Pancreas (tissue), 10 donors: Measurements from ENCODE around the gene ODAD3. TPM values are rescaled to one million over a fixed set of nuclear protein-coding genes. Genes with fewer than 3 reads are reported as not detected.

Experiments
- ATAC-seq, 4 donors: fragments of 200-7000 bp; cut with Tn5 transposase; one replicate each; pipeline versions ENCODE4 v1.8.0 to v1.9.1; 2020; ENCODE audit warnings: mild to moderate bottlenecking in 4 of 4, moderate library complexity in 4 of 4
- DNase-seq, 6 donors: peaks; one replicate each; pipeline ENCODE4 v3.0.0-alpha.2; 2020
- FAIRE-seq: peaks from 2 replicates; lab custom pipeline; 2012; peaks lifted over from hg19 to GRCh38; lab: Jason Lieb, UNC
- H3K27ac ChIP-seq, 4 donors: fragments of 200-600 bp; sonication (generic); 1 replicate in 3 of 4; 2 replicates in 1 of 4; pipeline versions ENCODE4 v1.5.0 to v1.8.0; 2020
- H3K27me3 ChIP-seq, 4 donors: fragments of 200-600 bp; one replicate each; pipeline ENCODE4 v1.8.0; 2021
- H3K36me3 ChIP-seq, 3 donors: fragments of 200-600 bp; sonication (generic) in 1 of 3; one replicate each; pipeline versions ENCODE4 v1.5.0 to v1.8.0; 2020 to 2021
- H3K4me1 ChIP-seq, 3 donors: fragments of 200-600 bp; one replicate each; pipeline ENCODE4 v1.8.0; 2021
- H3K4me3 ChIP-seq, 4 donors: fragments of 200-600 bp; sonication (generic) in 2 of 4; one replicate each; pipeline versions ENCODE4 v1.5.0 to v1.8.0; 2020 to 2021
- H3K9me3 ChIP-seq, 4 donors: fragments of 200-600 bp; one replicate each; pipeline ENCODE4 v1.8.0; 2021
- WGBS, 2 donors: extraction: QIAGEN DNeasy Blood & Tissue Kit; methylation state at CpG; one replicate each; pipeline ENCODE4 v1.1.7; 2013; 5-methylcytosine and 5-hydroxymethylcytosine counted together
- intact Hi-C, 3 donors: fragments of 100-400 bp; cut with DNase I; formaldehyde crosslinking; loops; one replicate each; pipeline versions ENCODE4 v1.11.1 to v1.14.2; 2022
- polyA plus RNA-seq, 2 donors: library from polyadenylated mRNA; stranded (reverse); fragments of 200-250 nt; gene quantifications; one replicate each; pipeline ENCODE4 v1.2.3, GENCODE V29; 2013
- total RNA-seq, 6 donors: library from RNA; stranded (reverse); fragmentation: NEBNext Ultra II Directional in 4 of 6; extraction: Animal tissue kit (Norgen Biotek cat#: 25700) in 4 of 6; gene quantifications; one replicate each; pipeline versions ENCODE4 v1.2.1 to v1.2.4, GENCODE V29; 2021 to 2023
- TF ChIP-seq, protein P1 (sequence below), 4 donors: fragments of 200-600 bp; sonication (generic) in 3 of 4; IDR thresholded peaks; one replicate each; pipeline versions ENCODE4 v1.5.0 to v1.8.0; 2021; ENCODE audit warnings: antibody characterized with exemption in 4 of 4
- donor health status: healthy with polysubstance abuse.
- donor health status: DM: no; HTN: no; CAD: no; lungs with moderate emphysema.
- donor health status: DM: no; HTN: no; CAD: no.
- donor health status: control.
- donor health status: control.
- donor health status: Bipolar disorder and iron deficiency.
- donor health status: DM: yes; HTN: yes; CAD: no.
- donor health status: DM: no; HTN: no; CAD: no.
- donor health status: DM: no; HTN: no; CAD: no.
- donor health status: DM: yes; HTN: yes; CAD: no.

Gene ODAD3
- total and polyA plus RNA-seq, 8 donors, result 0.13 to 1.8 (median 0.38) TPM

DNA sequence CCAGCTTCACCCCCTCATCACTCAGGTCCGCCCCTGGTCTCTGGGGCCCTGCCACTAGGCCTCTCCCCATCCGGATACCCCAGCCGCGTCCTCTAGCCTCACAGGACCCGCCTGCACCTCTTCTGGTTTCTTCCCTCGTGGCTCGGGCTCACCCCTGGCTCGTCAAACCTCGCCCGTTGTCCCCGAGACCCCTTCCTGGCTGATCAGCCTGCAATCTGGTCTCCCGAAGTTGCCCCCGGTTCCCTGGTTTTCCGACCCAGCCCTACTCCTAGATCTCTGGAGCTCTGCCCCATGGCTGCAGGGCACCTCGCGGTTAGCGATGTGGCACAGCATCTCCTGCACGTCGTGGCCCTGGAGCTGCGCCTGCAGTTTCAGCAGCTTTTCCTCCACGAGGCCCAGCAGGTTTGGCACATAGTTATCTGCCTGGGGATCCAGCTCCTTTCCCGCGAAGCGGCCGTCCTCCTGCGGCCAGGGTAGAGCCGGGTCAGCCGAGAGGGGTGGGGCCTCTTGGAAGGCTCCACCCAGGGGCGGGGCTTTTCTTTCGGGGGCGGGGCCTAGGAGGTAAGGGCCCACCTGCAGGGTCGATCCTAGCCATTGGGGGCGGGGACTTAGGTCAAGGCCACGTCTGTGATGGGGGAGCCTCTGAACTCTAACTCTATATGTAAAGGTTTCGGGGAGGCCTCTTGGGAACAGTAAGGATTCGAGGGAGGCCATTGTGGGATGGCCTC lies 13.4 kb downstream of the ODAD3 start:
- intact Hi-C loops, result no loop called here
- ATAC-seq (peak in 3 of 4 donors; percentile 17 to 27 (median 24)), DNase-seq (peak in 4 of 6 donors; percentile 25 to 76 (median 60)), FAIRE-seq (no peak)
- Histone ChIP-seq H3K4me3 (peak overlapping the region in 1 of 4 donors; percentile 39), H3K9me3 (no peaks in the 10 kb centered on the region), H3K27me3 (no peaks in the 10 kb centered on the region), H3K27ac (no peak overlapping the region), H3K4me1 (peaks cover 0 to 6% (median 0%) of the 10 kb centered on the region in 3 donors), H3K36me3 (no peaks in the 10 kb centered on the region)
- TF ChIP-seq, protein P1, sequence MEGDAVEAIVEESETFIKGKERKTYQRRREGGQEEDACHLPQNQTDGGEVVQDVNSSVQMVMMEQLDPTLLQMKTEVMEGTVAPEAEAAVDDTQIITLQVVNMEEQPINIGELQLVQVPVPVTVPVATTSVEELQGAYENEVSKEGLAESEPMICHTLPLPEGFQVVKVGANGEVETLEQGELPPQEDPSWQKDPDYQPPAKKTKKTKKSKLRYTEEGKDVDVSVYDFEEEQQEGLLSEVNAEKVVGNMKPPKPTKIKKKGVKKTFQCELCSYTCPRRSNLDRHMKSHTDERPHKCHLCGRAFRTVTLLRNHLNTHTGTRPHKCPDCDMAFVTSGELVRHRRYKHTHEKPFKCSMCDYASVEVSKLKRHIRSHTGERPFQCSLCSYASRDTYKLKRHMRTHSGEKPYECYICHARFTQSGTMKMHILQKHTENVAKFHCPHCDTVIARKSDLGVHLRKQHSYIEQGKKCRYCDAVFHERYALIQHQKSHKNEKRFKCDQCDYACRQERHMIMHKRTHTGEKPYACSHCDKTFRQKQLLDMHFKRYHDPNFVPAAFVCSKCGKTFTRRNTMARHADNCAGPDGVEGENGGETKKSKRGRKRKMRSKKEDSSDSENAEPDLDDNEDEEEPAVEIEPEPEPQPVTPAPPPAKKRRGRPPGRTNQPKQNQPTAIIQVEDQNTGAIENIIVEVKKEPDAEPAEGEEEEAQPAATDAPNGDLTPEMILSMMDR (IDR thresholded peaks at IDR 0.05), result no peak
- WGBS, 2 donors, result 41 to 48% methylated on average over 36 of the region's 36 CpGs

DNA sequence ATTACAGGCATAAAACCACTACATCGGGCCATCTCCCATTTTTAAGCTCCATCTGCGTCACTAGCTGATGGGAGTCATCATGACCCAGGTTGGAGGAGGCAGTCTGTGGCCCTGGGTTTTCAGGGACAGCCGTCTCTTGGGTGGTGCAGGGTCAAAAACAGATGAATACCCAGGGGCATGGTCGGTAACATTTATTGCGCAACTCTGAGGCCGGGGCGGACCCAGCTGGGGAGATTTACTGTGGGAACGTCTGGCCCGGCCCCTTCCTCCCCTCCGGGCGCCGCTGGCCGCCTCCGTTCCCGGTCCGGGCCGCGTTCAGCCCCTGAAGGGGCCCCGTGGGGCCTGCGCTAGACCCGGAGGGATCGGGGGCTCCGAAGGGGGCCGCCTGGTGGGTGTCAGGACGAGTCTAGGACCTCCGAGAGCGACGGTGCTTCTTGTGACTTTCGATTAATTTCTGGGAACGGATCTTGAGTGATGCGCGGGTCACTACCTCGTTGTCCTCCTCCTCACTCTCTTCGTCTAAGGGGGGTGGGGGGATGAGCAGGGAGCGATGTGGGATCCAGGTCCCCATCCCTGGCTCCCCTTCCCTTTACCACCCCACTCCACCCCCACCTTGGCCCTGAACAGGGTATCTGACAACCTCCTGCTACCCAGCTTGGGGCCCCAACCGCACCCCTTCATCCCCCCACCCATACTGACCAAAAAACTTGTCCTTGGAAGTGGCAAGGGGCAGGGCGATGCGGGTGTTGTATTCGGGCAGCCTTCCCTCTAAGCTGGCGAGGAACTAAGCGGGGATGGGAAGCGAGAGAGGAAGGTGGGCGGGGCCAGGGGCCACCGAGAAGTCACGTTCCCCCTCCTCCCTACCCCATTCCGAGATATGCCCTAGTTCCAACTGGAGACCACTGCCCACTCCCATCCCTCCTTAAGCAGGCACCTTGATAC lies 14.2 kb downstream of the ODAD3 start:
- H3K9me3 ChIP-seq, result no peaks in the 10 kb centered on the region
- 37 to 39% methylated on average over 44 to 46 of the region's 46 CpGs for WGBS, 2 donors
- TF ChIP-seq, protein P1 (IDR thresholded peaks at IDR 0.05), result no peak
- peaks cover 0 to 6% (median 0%) of the 10 kb centered on the region in 3 donors for H3K4me1 ChIP-seq
- no peak for ATAC-seq
- FAIRE-seq, result no peak
- DNase-seq, result peak in 2 of 6 donors; percentile 43 to 67
- intact Hi-C loops, result no loop called here
- H3K27me3 ChIP-seq, result no peaks in the 10 kb centered on the region
- H3K36me3 ChIP-seq, result no peaks in the 10 kb centered on the region
- no peak overlapping the region for H3K27ac ChIP-seq
- H3K4me3 ChIP-seq, result peak overlapping the region in 1 of 4 donors; percentile 31

DNA sequence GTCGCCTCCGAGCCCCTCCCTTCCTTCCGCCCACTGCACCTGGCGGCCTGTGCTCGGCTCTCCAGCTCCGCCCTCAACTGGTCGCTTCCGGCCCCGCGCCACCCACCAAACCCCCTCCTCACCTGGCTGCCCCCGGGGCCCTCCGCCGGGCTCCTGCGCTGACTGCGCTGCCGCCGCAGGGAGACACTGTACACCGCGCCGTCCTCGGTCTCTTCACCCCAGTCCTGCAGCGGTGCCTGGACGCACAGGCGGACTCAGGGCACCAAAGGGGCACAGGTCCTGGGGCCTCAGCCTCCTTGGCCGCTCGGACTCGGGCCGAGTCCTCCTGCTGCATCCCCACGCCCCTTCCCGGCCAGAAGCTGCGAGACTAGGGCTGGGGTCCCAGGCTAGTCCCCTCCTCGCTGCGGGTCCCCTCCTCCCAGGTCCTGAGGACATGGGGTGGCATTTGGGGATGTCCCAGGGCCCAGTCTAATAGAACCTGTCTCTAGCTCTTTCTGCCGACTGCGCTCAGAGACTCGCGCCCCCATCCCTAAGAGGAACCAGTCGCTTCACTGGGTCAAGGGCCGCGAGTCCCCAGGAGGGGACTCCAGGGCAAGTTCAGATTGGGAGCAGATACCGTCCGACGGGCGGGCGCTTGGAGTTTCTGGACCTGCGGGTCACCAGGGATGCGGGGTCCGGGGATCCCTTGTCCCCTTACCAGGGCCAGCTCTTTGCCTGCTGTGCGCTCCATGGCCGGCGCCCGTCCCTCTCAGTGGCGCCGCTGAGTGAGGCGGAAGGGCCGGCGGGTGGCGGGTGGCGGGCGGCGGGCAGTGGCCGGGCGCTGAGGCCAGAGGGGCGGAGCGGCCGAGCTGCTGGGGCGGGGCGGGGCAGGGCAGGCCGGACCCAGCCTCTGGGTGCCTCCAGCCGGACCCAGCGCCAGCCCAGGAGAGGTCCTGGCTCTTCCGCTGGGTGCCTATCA lies 16.1 kb downstream of the ODAD3 start, which contains the start of gene RGL3:
TSS of gene RGL3 (minus strand) at position 766 of the 958 bp plus-strand sequence. CDS start at position 730, 36 bp downstream.
- DNase-seq, result peak; percentile 60 to 86 (median 67)

DNA sequence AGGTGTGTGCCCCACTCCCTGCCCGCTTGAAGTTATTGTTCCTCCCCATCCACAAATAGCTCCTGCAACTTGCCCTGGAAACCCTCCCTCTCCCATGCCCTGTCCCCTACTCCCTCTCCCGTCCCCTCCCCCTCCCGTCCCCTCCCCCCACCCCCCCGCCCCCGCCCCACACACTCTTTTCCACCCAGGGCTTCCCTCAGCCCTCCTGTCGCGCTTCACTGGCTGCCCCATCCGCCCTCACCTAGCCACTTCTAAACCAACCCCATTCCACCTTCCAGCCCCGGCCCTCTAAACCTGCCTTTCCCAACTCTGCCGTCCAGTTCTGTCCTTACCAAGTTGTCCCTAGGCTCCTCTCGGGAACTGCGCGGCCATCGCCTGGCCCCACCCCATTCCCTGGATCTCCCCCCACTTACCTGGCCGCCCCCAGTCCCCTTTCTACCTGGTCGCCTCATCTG lies 16.8 kb downstream of the ODAD3 start:
- H3K4me3 ChIP-seq, result peak overlapping the region; percentile 27 to 76 (median 64)
- FAIRE-seq, result no peak
- WGBS, 2 donors, result 6 to 10% methylated on average over 9 to 12 of the region's 16 CpGs

More for the DNA sequence above, 16.1 kb downstream of the ODAD3 start, which contains the start of gene RGL3:
- no peak for FAIRE-seq
- H3K9me3 ChIP-seq, result no peaks in the 10 kb centered on the region
- H3K27ac ChIP-seq, result peak within 1 kb of the TSS; percentile 73 to 88 (median 76)
- intact Hi-C loops, result no loop called here
- TF ChIP-seq, protein P1 (IDR thresholded peaks at IDR 0.05), result no peak
- H3K36me3 ChIP-seq, result no peaks in the 10 kb centered on the region
- no peaks in the 10 kb centered on the region for H3K27me3 ChIP-seq
- peak; percentile 71 to 81 (median 77) for ATAC-seq
- H3K4me1 ChIP-seq, result peaks cover 0 to 6% (median 0%) of the 10 kb centered on the region in 3 donors
- peak within 1 kb of the TSS; percentile 27 to 76 (median 64) for H3K4me3 ChIP-seq
- 1% methylated on average over 70 to 72 of the region's 72 CpGs for WGBS, 2 donors

More for the DNA sequence above, 16.8 kb downstream of the ODAD3 start:
- Histone ChIP-seq H3K9me3 (no peaks in the 10 kb centered on the region), H3K27me3 (no peaks in the 10 kb centered on the region), H3K4me1 (peaks cover 0 to 6% (median 0%) of the 10 kb centered on the region in 3 donors), H3K36me3 (no peaks in the 10 kb centered on the region), H3K27ac (peak overlapping the region in 3 of 4 donors; percentile 76 to 88 (median 77))
- ATAC-seq (peak in 3 of 4 donors; percentile 1 to 5 (median 3)), DNase-seq (no peak)
- TF ChIP-seq, protein P1 (IDR thresholded peaks at IDR 0.05), result no peak
- intact Hi-C loops, result no loop called here
